Trophoblast cell (in vitro differentiated cells and primary cell): ENCODE data around the gene ACSF2.

Experiments
- DNase-seq, 2 donors: peaks; one replicate each; pipeline ENCODE4 v3.0.0-alpha.2; 2016
- H2AFZ ChIP-seq: 2 replicates; pipeline ENCODE4 v1.6.1; 2013; ENCODE audit warnings: low read length, moderate library complexity, mild to moderate bottlenecking; ENCODE audit not compliant: insufficient read depth, poor library complexity
- H2AK5ac ChIP-seq: 2 replicates; pipeline ENCODE4 v1.6.1; 2013; ENCODE audit warnings: mild to moderate bottlenecking, low read length
- H2BK120ac ChIP-seq: 2 replicates; pipeline ENCODE4 v1.6.1; 2013; ENCODE audit warnings: low read length, mild to moderate bottlenecking, moderate library complexity; ENCODE audit not compliant: insufficient read depth, poor library complexity
- H2BK12ac ChIP-seq: 2 replicates; pipeline ENCODE4 v1.6.1; 2013; ENCODE audit warnings: mild to moderate bottlenecking, low read length, moderate library complexity
- H2BK5ac ChIP-seq: 2 replicates; pipeline ENCODE4 v1.6.1; 2013; ENCODE audit warnings: low read length, low read depth, moderate library complexity, mild to moderate bottlenecking; ENCODE audit not compliant: poor library complexity
- H3K14ac ChIP-seq: 2 replicates; pipeline ENCODE4 v1.6.1; 2013; ENCODE audit warnings: mild to moderate bottlenecking, low read length
- H3K18ac ChIP-seq: 2 replicates; pipeline ENCODE4 v1.6.1; 2013; ENCODE audit warnings: mild to moderate bottlenecking, low read length
- H3K23ac ChIP-seq: 2 replicates; pipeline ENCODE4 v1.6.1; 2013; ENCODE audit warnings: low read length
- H3K27ac ChIP-seq: 2 replicates; pipeline ENCODE4 v1.5.1; 2013; ENCODE audit warnings: low read depth, mild to moderate bottlenecking, inconsistent platforms, low read length, moderate library complexity
- H3K27me3 ChIP-seq: 2 replicates; pipeline ENCODE4 v1.6.1; 2013; ENCODE audit warnings: inconsistent platforms, mild to moderate bottlenecking, low read length, moderate library complexity; ENCODE audit not compliant: insufficient read depth
- H3K36me3 ChIP-seq, 2 experiments: 1 replicate in 1 of 2; 2 replicates in 1 of 2; pipeline ENCODE4 v1.6.1; 2013; ENCODE audit warnings: low read length in 2 of 2, mild to moderate bottlenecking in 2 of 2, moderate library complexity in 1 of 2; ENCODE audit not compliant: insufficient read depth in 2 of 2, control insufficient read depth in 1 of 2
- H3K4ac ChIP-seq: 2 replicates; pipeline ENCODE4 v1.6.1; 2013; ENCODE audit warnings: low read depth, mild to moderate bottlenecking, low read length, moderate library complexity
- H3K4me1 ChIP-seq, 2 experiments: 1 replicate in 1 of 2; 2 replicates in 1 of 2; pipeline ENCODE4 v1.6.1; 2013; ENCODE audit warnings: low read length in 2 of 2, mild to moderate bottlenecking in 2 of 2, moderate library complexity in 1 of 2; ENCODE audit not compliant: insufficient read depth in 2 of 2, control insufficient read depth in 1 of 2
- H3K4me2 ChIP-seq: 2 replicates; pipeline ENCODE4 v1.6.1; 2013; ENCODE audit warnings: inconsistent platforms, mild to moderate bottlenecking, low read length, moderate library complexity
- H3K4me3 ChIP-seq: 2 replicates; pipeline ENCODE4 v1.5.1; 2013; ENCODE audit warnings: mild to moderate bottlenecking, low read depth, low read length, inconsistent platforms
- H3K79me1 ChIP-seq: one replicate; pipeline ENCODE4 v1.6.1; 2013; ENCODE audit warnings: low read length
- H3K79me2 ChIP-seq: 2 replicates; pipeline ENCODE4 v1.6.1; 2013; ENCODE audit warnings: low read length, mild to moderate bottlenecking; ENCODE audit not compliant: control insufficient read depth, insufficient read depth, poor library complexity
- H3K9ac ChIP-seq: 2 replicates; pipeline ENCODE4 v1.6.1; 2013; ENCODE audit warnings: mild to moderate bottlenecking, low read length
- H3K9me3 ChIP-seq: 2 replicates; pipeline ENCODE4 v1.6.1; 2013; ENCODE audit warnings: low read depth, mild to moderate bottlenecking, control low read depth, inconsistent platforms, low read length; ENCODE audit not compliant: insufficient read depth
- H4K12ac ChIP-seq: 2 replicates; pipeline ENCODE4 v1.6.1; 2013; ENCODE audit warnings: low read depth, mild to moderate bottlenecking, low read length, moderate library complexity
- H4K8ac ChIP-seq: 2 replicates; pipeline ENCODE4 v1.6.1; 2013; ENCODE audit warnings: low read depth, mild to moderate bottlenecking, low read length, moderate library complexity
- H4K91ac ChIP-seq: one replicate; pipeline ENCODE4 v1.6.1; 2013; ENCODE audit warnings: low read depth, mild to moderate bottlenecking, low read length, moderate library complexity
- WGBS: extraction: QIAGEN DNeasy Blood & Tissue Kit; methylation state at CpG from one replicate; pipeline ENCODE4 v1.1.7; 2013; ENCODE audit warnings: missing lambda C conversion rate; ENCODE audit not compliant: insufficient read length, insufficient coverage; ENCODE audit errors: extremely low coverage; 5-methylcytosine and 5-hydroxymethylcytosine counted together

Gene ACSF2

DNA sequence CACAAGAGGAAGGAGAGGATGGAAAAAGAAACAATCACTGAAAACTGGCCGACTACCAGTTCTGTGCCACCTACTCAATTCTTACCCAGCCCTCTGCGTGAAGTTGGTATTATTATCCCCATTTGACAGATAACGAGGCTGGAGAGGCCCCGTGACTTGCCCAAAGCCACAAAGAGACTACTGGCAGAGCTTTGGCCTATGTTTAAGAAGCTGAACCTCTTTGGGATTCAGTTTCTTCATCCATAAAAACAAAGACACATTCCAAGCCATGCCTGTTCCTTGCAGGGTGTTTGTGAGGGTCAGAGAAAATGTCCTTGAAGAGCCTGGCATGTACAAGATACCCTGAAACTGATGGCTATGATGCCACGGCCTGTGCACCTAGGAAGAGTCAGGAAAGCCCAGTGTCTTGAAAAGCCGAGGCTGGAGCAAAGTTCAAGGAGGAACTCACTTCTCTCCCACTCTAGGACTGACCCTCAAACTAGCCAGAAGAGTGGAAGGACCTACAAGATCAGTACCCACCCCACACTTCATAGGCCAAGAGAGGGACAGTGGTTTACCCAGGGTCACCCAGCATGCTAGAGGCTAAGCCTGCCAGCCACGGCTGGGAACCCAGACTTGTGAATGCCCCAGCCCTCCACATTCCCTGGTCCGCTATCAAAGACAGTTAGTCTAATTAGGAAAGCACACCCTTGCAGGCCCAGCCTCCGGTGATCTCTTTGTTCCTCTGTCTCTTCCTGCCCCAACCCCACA is 1.6 kb upstream of the ACSF2 start:
- Histone ChIP-seq H3K14ac (peak overlapping the region; percentile 80), H3K27me3 (no peaks in the 10 kb centered on the region), H3K79me2 (peaks cover 13% of the 10 kb centered on the region), H3K9me3 (no peaks in the 10 kb centered on the region), H4K91ac (peak overlapping the region; percentile 64), H3K18ac (peak overlapping the region; percentile 35), H3K36me3 (no peaks in the 10 kb centered on the region), H2AFZ (no peak overlapping the region), H3K79me1 (peaks cover 32% of the 10 kb centered on the region), H3K4me2 (peak overlapping the region; percentile 25), H2BK120ac (peak overlapping the region; percentile 44), H4K12ac (no peak overlapping the region), H3K4ac (peak overlapping the region; percentile 29), H2BK12ac (peak overlapping the region; percentile 83), H3K4me1 (peaks cover 35 to 46% of the 10 kb centered on the region in 2 experiments), H2BK5ac (peak overlapping the region; percentile 59), H3K23ac (no peak overlapping the region), H3K9ac (no peak overlapping the region), H3K4me3 (no peak overlapping the region), H4K8ac (peak overlapping the region; percentile 70), H2AK5ac (peak overlapping the region; percentile 76), H3K27ac (peak overlapping the region; percentile 77)
- no CpG with 5 or more reads among the region's 9 CpGs for WGBS
- no peak for DNase-seq

DNA sequence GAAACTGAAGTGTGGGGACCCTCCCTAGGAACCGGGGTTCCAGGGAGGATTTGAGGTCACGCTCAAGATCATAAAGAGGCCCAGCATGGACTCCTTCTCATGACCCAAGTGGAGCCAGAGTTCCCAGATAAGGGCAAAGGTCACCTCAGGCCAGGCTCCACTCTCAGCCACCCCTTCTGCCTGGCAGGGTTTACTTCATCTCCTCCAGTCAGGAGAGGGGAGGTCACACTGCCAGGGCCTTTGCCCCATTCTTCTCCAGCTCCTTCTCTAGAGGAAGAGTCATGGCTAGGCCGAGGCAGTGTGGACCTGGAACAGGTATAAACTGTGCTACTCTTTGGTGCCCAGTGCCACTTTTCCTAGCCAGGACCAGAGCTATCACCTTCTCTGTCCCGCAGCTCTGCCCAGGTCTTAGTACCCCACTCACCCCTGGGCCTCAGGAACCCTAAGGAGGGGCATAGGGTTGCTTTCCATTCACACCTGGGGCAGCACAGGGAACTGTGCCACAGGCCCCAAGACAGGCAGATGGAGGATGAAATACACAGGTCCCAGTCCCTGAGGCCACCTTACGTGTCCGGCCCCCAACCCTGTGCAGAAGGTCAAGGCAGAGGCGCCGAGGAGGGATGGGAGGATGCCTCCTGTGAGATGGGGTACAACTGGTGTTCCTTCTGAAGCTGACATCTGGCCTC is 879 bp upstream of the ACSF2 start:
- Histone ChIP-seq H3K4ac (peak overlapping the region; percentile 35), H4K12ac (peak overlapping the region; percentile 33), H3K36me3 (no peaks in the 10 kb centered on the region), H3K9ac (no peak overlapping the region), H3K9me3 (no peaks in the 10 kb centered on the region), H2BK12ac (peak overlapping the region; percentile 83), H3K23ac (no peak overlapping the region), H3K4me1 (peaks cover 42 to 53% of the 10 kb centered on the region in 2 experiments), H3K4me2 (peak overlapping the region; percentile 62), H3K79me2 (peaks cover 16% of the 10 kb centered on the region), H3K14ac (peak overlapping the region; percentile 80), H2BK5ac (peak overlapping the region; percentile 59), H3K79me1 (peaks cover 33% of the 10 kb centered on the region), H2BK120ac (peak overlapping the region; percentile 44), H2AFZ (peak overlapping the region; percentile 52), H3K4me3 (no peak overlapping the region), H4K8ac (peak overlapping the region; percentile 55), H2AK5ac (peak overlapping the region; percentile 76), H4K91ac (peak overlapping the region; percentile 64), H3K27ac (peak overlapping the region; percentile 54), H3K27me3 (no peaks in the 10 kb centered on the region), H3K18ac (peak overlapping the region; percentile 36)
- no CpG with 5 or more reads among the region's 8 CpGs for WGBS
- no peak for DNase-seq

DNA sequence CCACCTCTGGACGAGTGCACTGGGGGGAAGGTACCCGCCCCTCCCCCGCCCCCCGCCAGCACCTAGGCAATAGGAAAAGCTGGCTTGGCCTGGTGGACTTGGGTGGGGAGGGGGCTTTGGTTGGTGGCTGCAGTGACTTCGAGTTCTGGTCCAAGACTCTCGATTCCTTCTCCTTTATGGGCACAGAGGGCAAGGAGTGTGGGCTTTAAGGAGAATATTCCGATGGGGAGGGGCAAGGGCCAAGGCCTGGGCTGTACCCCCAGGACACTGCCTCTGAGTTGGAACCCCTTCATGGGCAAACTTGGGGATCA is 409 bp downstream of the ACSF2 start:
- Histone ChIP-seq H4K12ac (peak overlapping the region; percentile 80), H2BK5ac (peak overlapping the region; percentile 78), H3K79me2 (peaks cover 16% of the 10 kb centered on the region), H3K36me3 (no peaks in the 10 kb centered on the region), H3K4me2 (peak overlapping the region; percentile 62), H2AK5ac (peak overlapping the region; percentile 18), H3K9me3 (no peaks in the 10 kb centered on the region), H3K4me1 (peaks cover 43 to 53% of the 10 kb centered on the region in 2 experiments), H3K4me3 (peak overlapping the region; percentile 74), H3K23ac (no peak overlapping the region), H2BK12ac (peak overlapping the region; percentile 84), H3K27ac (peak overlapping the region; percentile 80), H3K18ac (peak overlapping the region; percentile 72), H4K91ac (peak overlapping the region; percentile 72), H3K4ac (peak overlapping the region; percentile 51), H2BK120ac (peak overlapping the region; percentile 52), H3K27me3 (no peaks in the 10 kb centered on the region), H4K8ac (peak overlapping the region; percentile 59), H3K14ac (peak overlapping the region; percentile 38), H2AFZ (peak overlapping the region; percentile 39), H3K9ac (no peak overlapping the region), H3K79me1 (peaks cover 33% of the 10 kb centered on the region)
- DNase-seq: no peak
- no CpG with 5 or more reads among the region's 7 CpGs for WGBS

DNA sequence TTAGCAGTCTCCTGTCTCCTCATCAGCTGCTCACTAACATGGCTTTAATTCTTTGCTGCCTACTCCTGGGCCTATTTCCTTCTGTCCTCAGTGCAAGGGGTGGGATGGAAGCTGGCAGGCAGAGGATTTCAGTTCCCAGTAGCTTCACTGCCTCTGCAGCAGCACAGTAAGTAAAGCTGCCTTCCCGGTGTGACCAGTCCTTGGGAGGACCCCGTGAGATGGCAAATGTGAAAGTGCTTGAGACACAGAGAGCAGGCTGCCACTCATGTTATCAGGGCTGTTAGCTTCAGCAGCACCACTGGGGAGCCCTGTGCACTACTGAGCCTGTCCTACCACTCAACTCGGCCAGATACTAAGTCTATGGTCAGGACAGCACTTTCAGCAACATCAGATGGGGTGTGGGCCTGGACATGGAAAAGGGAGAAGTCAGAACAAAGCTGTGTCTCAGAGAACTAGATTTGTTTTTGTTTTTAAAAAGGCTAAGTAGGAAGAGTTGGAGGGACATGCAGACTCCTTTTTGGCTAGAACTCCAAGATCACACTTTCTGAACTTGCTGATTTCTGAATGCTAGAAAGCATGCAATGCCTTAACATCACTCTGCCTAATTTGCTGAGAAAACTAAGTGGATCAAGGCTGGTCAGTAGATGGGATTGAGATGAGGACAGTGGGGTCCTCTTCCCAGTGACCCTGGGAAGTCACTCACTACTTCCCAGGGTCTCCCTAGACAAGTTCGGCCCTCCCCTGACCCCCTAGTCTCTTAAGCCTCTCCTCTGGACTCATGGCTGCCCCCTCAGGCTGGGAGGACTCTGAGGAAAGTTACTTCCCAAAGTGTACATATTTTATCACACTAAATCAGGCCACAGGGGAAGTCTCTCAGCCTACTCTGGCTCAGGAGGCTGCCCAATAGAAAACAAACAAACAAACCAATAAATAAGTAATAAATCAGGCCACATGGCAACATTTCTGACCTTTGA is 1.1 kb downstream of the ACSF2 start:
- Histone ChIP-seq H3K9me3 (no peaks in the 10 kb centered on the region), H3K4me1 (peaks cover 46 to 59% of the 10 kb centered on the region in 2 experiments), H3K79me1 (peaks cover 34% of the 10 kb centered on the region), H3K9ac (no peak overlapping the region), H2AK5ac (peak overlapping the region; percentile 18), H3K23ac (no peak overlapping the region), H3K36me3 (no peaks in the 10 kb centered on the region), H4K91ac (peak overlapping the region; percentile 72), H2BK5ac (peak overlapping the region; percentile 78), H3K4me2 (peak overlapping the region; percentile 62), H3K27ac (peak overlapping the region; percentile 73), H3K4me3 (peak overlapping the region; percentile 65), H2BK12ac (peak overlapping the region; percentile 84), H4K12ac (peak overlapping the region; percentile 80), H2AFZ (peak overlapping the region; percentile 39), H3K14ac (peak overlapping the region; percentile 38), H2BK120ac (peak overlapping the region; percentile 52), H4K8ac (peak overlapping the region; percentile 59), H3K4ac (peak overlapping the region; percentile 51), H3K79me2 (peaks cover 16% of the 10 kb centered on the region), H3K18ac (peak overlapping the region; percentile 72), H3K27me3 (no peaks in the 10 kb centered on the region)
- peak in 1 of 2 donors; percentile 29 for DNase-seq
- WGBS: no CpG with 5 or more reads among the region's 4 CpGs
